Caco-2 (cell line): ENCODE data around the gene TXNRD1. TPM values are rescaled to one million over a fixed set of nuclear protein-coding genes. Genes with fewer than 3 reads are reported as not detected.

ENCODE experiments used
- BruUV-seq: library from RNA; stranded (reverse); fragments of 400-500 nt; replicated peaks from 2 replicates; lab custom pipeline; 2021; lab: Mats Ljungman, UMichigan
- CTCF ChIA-PET: fragments of 300-600 bp; sonication (Branson Sonifier 250); formaldehyde crosslinking; loops from one replicate; lab custom pipeline; 2022; ENCODE audit warnings: antibody characterized with exemption; lab: Charles Lee
- POLR2A ChIA-PET: fragments of 300-600 bp; sonication (Branson Sonifier 250); formaldehyde crosslinking; loops from one replicate; lab custom pipeline; 2022; ENCODE audit warnings: antibody characterized with exemption; lab: Charles Lee
- DNase-seq, 2 experiments: peaks; one replicate each; pipeline versions ENCODE4 v3.0.0 to v3.0.0-alpha.2; 2020 to 2022
- H3K27me3 ChIP-seq: replicated peaks from 2 replicates; pipeline ENCODE4 v1.6.0; 2011; ENCODE audit warnings: low read length; ENCODE audit not compliant: control insufficient read depth, insufficient read depth
- H3K36me3 ChIP-seq: 2 replicates; pipeline ENCODE4 v1.5.1; 2011; ENCODE audit warnings: low read length; ENCODE audit not compliant: control insufficient read depth, insufficient read depth
- H3K4me1 ChIP-seq: fragments of 250-450 bp; sonication (Bioruptor Pico); 2 replicates; pipeline ENCODE4 v1.5.1; 2020; ENCODE audit warnings: mild to moderate bottlenecking
- H3K4me3 ChIP-seq: 2 replicates; pipeline ENCODE4 v1.5.1; 2011; ENCODE audit warnings: low read depth, mild to moderate bottlenecking, control low read depth, low read length
- H3K9me3 ChIP-seq: fragments of 250-450 bp; sonication (Bioruptor Pico); 2 replicates; pipeline ENCODE4 v1.5.1; 2020; ENCODE audit warnings: mild to moderate bottlenecking, moderate library complexity
- H3K27ac Mint-ChIP-seq: one replicate; pipeline ENCODE4 v1.8.0; 2022; ENCODE audit warnings: mixed read lengths; ENCODE audit not compliant: unreplicated experiment
- H3K27me3 Mint-ChIP-seq: one replicate; pipeline ENCODE4 v1.8.0; 2022; ENCODE audit warnings: mixed read lengths; ENCODE audit not compliant: insufficient read depth, unreplicated experiment
- H3K36me3 Mint-ChIP-seq: one replicate; pipeline ENCODE4 v1.8.0; 2022; ENCODE audit warnings: mild to moderate bottlenecking, mixed read lengths; ENCODE audit not compliant: insufficient read depth, unreplicated experiment
- H3K4me1 Mint-ChIP-seq: one replicate; pipeline ENCODE4 v1.8.0; 2022; ENCODE audit warnings: low read depth, mixed read lengths; ENCODE audit not compliant: unreplicated experiment
- H3K4me3 Mint-ChIP-seq: one replicate; pipeline ENCODE4 v1.8.0; 2022; ENCODE audit warnings: mild to moderate bottlenecking, moderate library complexity, mixed read lengths; ENCODE audit not compliant: unreplicated experiment
- H3K9me3 Mint-ChIP-seq: one replicate; pipeline ENCODE4 v1.8.0; 2022; ENCODE audit warnings: mixed read lengths; ENCODE audit not compliant: unreplicated experiment
- intact Hi-C: fragments of 100-400 bp; cut with micrococcal nuclease; formaldehyde crosslinking; loops from one replicate; pipeline ENCODE4 v1.10.0; 2022; ENCODE audit not compliant: unreplicated experiment
- total RNA-seq: library from RNA; stranded (reverse); gene quantifications from 2 replicates; pipeline ENCODE4 v1.2.3, GENCODE V29; 2022
- TF ChIP-seq, protein P1 (sequence below), 2 experiments: fragments of 200-600 bp in 1 of 2; IDR thresholded peaks; 1 replicate in 1 of 2; 2 replicates in 1 of 2; pipeline versions ENCODE4 v1.5.1 to v1.8.0; 2011 to 2022; ENCODE audit warnings: antibody characterized with exemption in 1 of 2, control low read depth in 1 of 2, inconsistent platforms in 1 of 2, low read depth in 1 of 2, low read length in 1 of 2, mild to moderate bottlenecking in 1 of 2, moderate library complexity in 1 of 2; ENCODE audit not compliant: insufficient read depth in 1 of 2, severe bottlenecking in 1 of 2, unreplicated experiment in 1 of 2

TXNRD1 gene
- total RNA-seq, 1 experiment from 2014 or later = 115 TPM

DNA sequence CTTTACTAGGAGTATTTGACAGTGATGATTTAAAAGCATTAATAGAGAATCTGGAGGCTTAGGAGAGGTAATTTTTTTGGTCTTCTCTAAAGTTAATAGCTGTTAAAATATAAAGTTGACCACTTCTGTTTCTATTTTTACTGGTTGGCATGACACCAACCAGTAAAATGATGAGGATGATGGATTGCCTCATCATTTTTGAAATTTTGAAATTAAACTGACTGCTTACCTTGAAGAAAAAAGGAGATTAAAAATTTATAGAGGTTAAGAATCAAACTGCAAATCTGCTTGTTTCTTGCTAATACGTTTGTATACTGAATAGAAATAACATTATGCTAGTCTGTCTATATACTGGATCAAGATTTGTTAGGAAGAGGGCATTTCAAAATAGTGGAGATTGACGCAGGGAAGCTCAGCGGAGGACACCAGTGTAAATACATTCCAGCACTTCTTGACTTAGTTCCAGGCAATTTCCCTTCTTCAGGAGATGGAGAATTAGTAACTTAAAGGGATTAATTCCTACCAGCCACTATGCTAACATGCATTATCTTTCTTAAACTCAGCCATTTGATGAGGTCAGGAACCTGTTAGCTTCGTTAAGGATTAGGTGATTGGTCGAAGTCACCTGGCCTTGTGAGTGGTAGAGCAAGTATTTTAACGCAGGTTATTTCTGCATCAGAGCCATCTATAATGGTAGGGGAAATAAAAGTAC lies 91.5 kb downstream of the TXNRD1 start:
- Mint-ChIP-seq H3K9me3 (no peaks in the 10 kb centered on the region), H3K36me3 (peaks cover 68% of the 10 kb centered on the region), H3K27ac (peak overlapping the region; percentile 52), H3K4me3 (no peak overlapping the region), H3K27me3 (no peaks in the 10 kb centered on the region), H3K4me1 (peaks cover 23% of the 10 kb centered on the region)
- Histone ChIP-seq H3K4me1 (peaks cover 20% of the 10 kb centered on the region), H3K9me3 (no peaks in the 10 kb centered on the region), H3K36me3 (0 out of 2 replicates have a peak, but pooled peaks cover under 1% of the 10 kb centered on the region), H3K4me3 (no peak overlapping the region), H3K27me3 (no peaks in the 10 kb centered on the region)
- no TSS peak for BruUV-seq
- TF ChIP-seq, protein P1, sequence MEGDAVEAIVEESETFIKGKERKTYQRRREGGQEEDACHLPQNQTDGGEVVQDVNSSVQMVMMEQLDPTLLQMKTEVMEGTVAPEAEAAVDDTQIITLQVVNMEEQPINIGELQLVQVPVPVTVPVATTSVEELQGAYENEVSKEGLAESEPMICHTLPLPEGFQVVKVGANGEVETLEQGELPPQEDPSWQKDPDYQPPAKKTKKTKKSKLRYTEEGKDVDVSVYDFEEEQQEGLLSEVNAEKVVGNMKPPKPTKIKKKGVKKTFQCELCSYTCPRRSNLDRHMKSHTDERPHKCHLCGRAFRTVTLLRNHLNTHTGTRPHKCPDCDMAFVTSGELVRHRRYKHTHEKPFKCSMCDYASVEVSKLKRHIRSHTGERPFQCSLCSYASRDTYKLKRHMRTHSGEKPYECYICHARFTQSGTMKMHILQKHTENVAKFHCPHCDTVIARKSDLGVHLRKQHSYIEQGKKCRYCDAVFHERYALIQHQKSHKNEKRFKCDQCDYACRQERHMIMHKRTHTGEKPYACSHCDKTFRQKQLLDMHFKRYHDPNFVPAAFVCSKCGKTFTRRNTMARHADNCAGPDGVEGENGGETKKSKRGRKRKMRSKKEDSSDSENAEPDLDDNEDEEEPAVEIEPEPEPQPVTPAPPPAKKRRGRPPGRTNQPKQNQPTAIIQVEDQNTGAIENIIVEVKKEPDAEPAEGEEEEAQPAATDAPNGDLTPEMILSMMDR (IDR thresholded peaks at IDR 0.05; ENCODE audit: insufficient read depth in 1 of 2, low read depth in 1 of 2, low read length in 1 of 2, severe bottlenecking in 1 of 2, unreplicated experiment in 1 of 2) = no peak
- ChIA-PET CTCF (no interaction called here), POLR2A (no interaction called here)
- intact Hi-C loops = no loop called here
- DNase-seq = no peak

DNA sequence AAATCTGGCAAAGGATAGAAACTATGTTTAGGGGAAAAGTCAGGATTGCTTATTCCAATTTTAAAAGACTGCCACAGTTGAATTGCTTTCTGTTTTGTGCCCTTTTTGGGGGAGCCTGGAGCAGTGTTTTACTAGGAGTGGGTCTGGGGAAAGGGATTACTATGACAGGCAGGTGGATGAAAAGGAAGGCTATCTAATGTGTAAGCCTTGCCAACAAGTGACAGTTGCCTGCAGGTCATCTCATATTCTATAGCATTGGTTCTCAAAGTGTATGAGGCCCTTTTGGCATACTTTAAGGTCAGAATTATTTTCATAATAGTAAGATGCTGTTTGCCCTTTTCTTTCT lies 92.0 kb downstream of the TXNRD1 start:
- CTCF ChIA-PET = no interaction called here
- TF ChIP-seq, protein P1 (IDR thresholded peaks at IDR 0.05; ENCODE audit: insufficient read depth in 1 of 2, low read depth in 1 of 2, low read length in 1 of 2, severe bottlenecking in 1 of 2, unreplicated experiment in 1 of 2) = no peak
- Histone ChIP-seq H3K27me3 (no peaks in the 10 kb centered on the region), H3K9me3 (no peaks in the 10 kb centered on the region), H3K4me1 (peaks cover 20% of the 10 kb centered on the region), H3K36me3 (0 out of 2 replicates have a peak, but pooled peaks cover 1% of the 10 kb centered on the region), H3K4me3 (no peak overlapping the region)
- peak overlapping the region; percentile 52 for H3K27ac Mint-ChIP-seq
- H3K36me3 Mint-ChIP-seq = peaks cover 71% of the 10 kb centered on the region
- no peaks in the 10 kb centered on the region for H3K9me3 Mint-ChIP-seq
- H3K4me3 Mint-ChIP-seq = no peak overlapping the region
- BruUV-seq = no TSS peak
- POLR2A ChIA-PET = interaction anchor here (1.2 kb wide), 1 partner anchor 20 kb away, joined by 5 read pairs; no protein-coding TSS in a partner anchor
- no peaks in the 10 kb centered on the region for H3K27me3 Mint-ChIP-seq
- intact Hi-C loops = no loop called here
- peaks cover 23% of the 10 kb centered on the region for H3K4me1 Mint-ChIP-seq
- DNase-seq = no peak

DNA sequence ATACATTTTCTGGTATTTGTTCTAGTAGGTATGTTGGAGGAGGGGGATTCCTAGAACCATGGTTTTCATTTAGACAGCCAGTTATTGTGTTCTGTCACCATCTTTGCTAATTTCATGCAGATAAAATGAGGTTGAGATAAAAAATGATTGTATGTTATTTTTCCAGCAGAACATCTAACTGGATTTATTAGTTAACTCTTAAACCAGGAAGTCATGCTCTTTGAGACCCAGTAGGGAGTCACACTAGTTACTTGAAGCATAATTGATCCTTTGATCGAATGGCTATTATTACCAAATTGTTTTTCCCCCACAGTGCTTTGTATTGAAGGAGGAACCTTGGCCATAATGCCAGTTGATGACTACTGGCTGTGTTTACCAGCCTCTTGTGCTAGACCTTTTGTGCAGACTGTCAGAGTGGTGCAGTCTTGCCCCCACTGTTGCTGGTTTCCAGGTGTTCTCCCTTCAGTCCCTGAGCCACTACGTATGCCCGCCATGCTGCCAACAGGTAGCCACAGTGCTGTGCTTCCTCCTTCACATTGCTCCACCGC lies 93.9 kb downstream of the TXNRD1 start:
- no peak overlapping the region for H3K4me3 Mint-ChIP-seq
- peaks cover 66% of the 10 kb centered on the region for H3K36me3 Mint-ChIP-seq

More for the DNA sequence above, 93.9 kb downstream of the TXNRD1 start:
- intact Hi-C loops = no loop called here
- Histone ChIP-seq H3K36me3 (0 out of 2 replicates have a peak, but pooled peaks cover 1% of the 10 kb centered on the region), H3K9me3 (no peaks in the 10 kb centered on the region), H3K27me3 (no peaks in the 10 kb centered on the region), H3K4me3 (no peak overlapping the region), H3K4me1 (peaks cover 20% of the 10 kb centered on the region)
- TF ChIP-seq, protein P1 (IDR thresholded peaks at IDR 0.05; ENCODE audit: insufficient read depth in 1 of 2, low read depth in 1 of 2, low read length in 1 of 2, severe bottlenecking in 1 of 2, unreplicated experiment in 1 of 2) = no peak
- Mint-ChIP-seq H3K9me3 (no peaks in the 10 kb centered on the region), H3K27me3 (no peaks in the 10 kb centered on the region), H3K27ac (no peak overlapping the region), H3K4me1 (peaks cover 23% of the 10 kb centered on the region)
- CTCF ChIA-PET = no interaction called here
- POLR2A ChIA-PET = no interaction called here
- no TSS peak for BruUV-seq
- no peak for DNase-seq
